Chondrocyte (in vitro differentiated cells): ENCODE results near the gene TSC22D4. TPM values are rescaled to one million over a fixed set of nuclear protein-coding genes. Genes with fewer than 3 reads are reported as not detected.

Experiments
- DNase-seq: peaks from one replicate; pipeline ENCODE4 v3.0.0; 2021; ENCODE audit warnings: mixed read lengths, low spot score
- H3K27ac Mint-ChIP-seq: one replicate; pipeline ENCODE4 v1.8.0; 2021; ENCODE audit warnings: mild to moderate bottlenecking, moderate library complexity, mixed read lengths; ENCODE audit not compliant: unreplicated experiment
- H3K27me3 Mint-ChIP-seq: 2 replicates; pipeline ENCODE4 v1.8.0; 2021; ENCODE audit warnings: low read depth, mixed read lengths
- H3K36me3 Mint-ChIP-seq: 2 replicates; pipeline ENCODE4 v1.8.0; 2021; ENCODE audit warnings: low read depth, mixed read lengths
- H3K4me1 Mint-ChIP-seq: 2 replicates; pipeline ENCODE4 v1.8.0; 2021; ENCODE audit warnings: low read depth, mild to moderate bottlenecking, mixed read lengths
- H3K4me3 Mint-ChIP-seq: one replicate; pipeline ENCODE4 v1.8.0; 2021; ENCODE audit warnings: mild to moderate bottlenecking, moderate library complexity, mixed read lengths; ENCODE audit not compliant: unreplicated experiment
- H3K9me3 Mint-ChIP-seq: 2 replicates; pipeline ENCODE4 v1.8.0; 2021; ENCODE audit warnings: low read depth, mixed read lengths
- total RNA-seq: library from RNA; stranded (reverse); gene quantifications from 3 replicates; pipeline ENCODE4 v1.2.1, GENCODE V29; 2021
- TF ChIP-seq, protein P1 (sequence below): fragments of 200-600 bp; sonication (generic); IDR thresholded peaks from 2 replicates; pipeline ENCODE4 v1.5.0; 2021; ENCODE audit warnings: antibody characterized with exemption, mild to moderate bottlenecking, moderate library complexity

Gene TSC22D4
- total RNA-seq, 1 donor from 2014 or later, result 33.0 TPM

DNA sequence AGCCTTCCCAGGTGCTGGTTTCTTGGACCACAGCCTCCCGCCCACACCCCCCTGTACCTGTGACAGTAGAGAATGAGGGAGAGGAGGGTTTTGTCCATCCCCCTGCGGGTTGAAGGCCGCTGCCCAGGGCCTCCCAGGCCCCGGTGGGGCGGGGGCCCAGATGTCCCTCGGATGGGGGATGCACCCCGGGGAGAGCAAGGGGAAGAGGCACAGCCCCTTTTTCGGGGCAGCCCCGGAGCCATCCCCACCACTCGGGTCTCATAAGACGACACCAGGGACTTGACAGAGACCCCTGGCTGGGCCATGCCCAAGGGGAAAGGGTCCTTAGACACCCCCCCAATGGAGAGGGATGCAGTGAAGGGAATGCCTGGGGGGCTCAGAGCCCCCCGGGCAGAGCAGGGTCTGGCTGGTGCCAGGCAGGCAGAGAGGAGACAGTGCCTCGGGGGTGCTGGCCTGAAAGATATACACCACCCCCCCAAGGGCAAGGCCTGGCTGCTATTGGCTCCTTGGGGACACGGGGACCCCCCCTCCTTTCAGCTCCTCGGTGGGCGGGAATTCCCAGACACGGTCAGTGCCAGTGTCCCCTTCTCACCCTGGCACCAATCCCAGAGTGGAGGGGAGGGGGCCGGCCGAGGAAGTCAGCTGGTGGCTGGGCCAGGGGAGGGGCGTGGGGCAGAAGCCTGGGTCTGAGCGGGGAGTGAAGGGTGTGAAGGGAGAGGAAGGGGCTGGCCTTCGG is 11.2 kb downstream of the TSC22D4 start:
- H3K36me3 Mint-ChIP-seq, result no peaks in the 10 kb centered on the region
- no peaks in the 10 kb centered on the region for H3K27me3 Mint-ChIP-seq
- no peaks in the 10 kb centered on the region for H3K9me3 Mint-ChIP-seq
- no peak for DNase-seq
- H3K4me3 Mint-ChIP-seq, result no peak overlapping the region
- peaks cover 13% of the 10 kb centered on the region for H3K4me1 Mint-ChIP-seq
- TF ChIP-seq, protein P1, sequence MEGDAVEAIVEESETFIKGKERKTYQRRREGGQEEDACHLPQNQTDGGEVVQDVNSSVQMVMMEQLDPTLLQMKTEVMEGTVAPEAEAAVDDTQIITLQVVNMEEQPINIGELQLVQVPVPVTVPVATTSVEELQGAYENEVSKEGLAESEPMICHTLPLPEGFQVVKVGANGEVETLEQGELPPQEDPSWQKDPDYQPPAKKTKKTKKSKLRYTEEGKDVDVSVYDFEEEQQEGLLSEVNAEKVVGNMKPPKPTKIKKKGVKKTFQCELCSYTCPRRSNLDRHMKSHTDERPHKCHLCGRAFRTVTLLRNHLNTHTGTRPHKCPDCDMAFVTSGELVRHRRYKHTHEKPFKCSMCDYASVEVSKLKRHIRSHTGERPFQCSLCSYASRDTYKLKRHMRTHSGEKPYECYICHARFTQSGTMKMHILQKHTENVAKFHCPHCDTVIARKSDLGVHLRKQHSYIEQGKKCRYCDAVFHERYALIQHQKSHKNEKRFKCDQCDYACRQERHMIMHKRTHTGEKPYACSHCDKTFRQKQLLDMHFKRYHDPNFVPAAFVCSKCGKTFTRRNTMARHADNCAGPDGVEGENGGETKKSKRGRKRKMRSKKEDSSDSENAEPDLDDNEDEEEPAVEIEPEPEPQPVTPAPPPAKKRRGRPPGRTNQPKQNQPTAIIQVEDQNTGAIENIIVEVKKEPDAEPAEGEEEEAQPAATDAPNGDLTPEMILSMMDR, result no peak
- H3K27ac Mint-ChIP-seq, result no peak overlapping the region

DNA sequence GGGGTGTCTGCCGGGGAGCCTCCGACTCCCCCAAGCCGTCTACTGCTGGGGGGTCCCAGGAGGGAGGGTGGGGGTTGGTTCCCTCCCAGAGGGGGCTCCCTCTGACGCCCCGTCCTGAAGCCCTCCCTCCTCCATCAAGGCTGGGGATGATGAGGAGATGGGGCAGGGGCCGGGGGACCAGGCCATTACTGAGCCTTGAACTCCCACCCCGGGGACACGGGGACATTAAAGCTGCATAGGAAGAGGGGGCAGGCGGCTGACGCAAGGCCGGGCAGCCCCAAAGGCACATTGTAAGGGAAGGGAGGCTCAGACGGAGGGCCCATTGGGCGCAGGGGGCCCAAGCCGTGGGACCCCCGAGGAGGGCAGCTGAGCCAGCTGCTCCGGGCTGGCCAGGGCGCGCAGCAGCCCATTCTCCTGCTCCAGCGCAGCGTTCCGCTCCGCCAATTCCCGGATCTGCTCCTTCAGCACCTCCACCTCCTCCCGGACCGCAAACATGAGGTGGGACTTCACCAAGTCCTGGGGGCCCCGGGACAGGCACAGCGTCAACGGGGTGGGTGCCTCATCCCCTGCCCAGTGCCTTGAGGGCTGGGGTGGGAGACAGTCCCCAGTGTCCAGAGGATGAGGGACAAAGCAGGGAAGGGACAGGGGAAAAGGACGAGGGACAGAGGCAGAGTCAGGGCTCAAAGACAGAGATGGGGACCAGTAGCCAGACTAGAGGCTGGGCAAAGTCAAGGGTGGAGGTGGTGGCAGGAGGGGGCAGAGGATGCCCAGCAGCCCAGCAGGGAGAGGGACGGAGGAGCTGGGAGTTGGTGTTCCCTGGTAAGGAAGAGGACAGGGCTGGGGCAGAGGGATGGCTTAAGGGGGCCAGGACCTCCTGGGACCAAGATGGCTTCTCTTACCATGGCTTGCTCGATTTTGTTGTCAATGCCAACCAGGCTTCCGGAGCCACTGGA is 12.1 kb downstream of the TSC22D4 start:
- Mint-ChIP-seq H3K36me3 (no peaks in the 10 kb centered on the region), H3K27ac (no peak overlapping the region), H3K4me3 (no peak overlapping the region), H3K27me3 (no peaks in the 10 kb centered on the region), H3K4me1 (peaks cover 11% of the 10 kb centered on the region), H3K9me3 (no peaks in the 10 kb centered on the region)
- TF ChIP-seq, protein P1, result no peak
- no peak for DNase-seq

DNA sequence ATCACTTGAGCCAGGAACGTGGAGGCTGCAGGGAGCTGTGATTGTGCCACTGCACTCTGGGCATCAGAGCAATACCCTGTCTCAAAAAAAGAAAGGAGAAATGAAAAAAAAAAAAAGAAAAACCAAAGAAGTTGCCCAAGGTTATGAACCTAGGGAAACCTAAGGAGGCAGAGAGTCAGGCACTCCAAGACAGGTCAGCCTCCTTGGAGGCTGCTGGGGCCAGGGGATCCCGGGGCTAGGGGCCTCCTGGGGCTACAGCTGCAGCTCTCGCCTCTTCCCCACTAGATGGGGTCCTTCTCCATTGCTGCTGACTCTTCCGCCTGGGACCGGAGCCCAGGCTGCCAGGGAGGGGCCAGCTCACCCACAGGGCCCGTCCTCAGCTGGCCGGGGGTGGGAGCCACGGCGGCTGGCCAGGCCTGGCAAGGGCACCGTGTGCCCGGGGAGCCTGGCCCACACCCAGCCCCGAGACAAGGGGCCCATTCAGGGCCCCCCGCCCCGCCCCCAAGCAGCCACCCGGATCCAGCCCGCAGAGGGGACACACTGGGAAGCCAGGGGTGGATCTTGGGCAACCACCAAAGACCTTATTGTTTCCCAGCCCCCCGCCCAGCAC is 13.2 kb downstream of the TSC22D4 start:
- peaks cover 11% of the 10 kb centered on the region for H3K4me1 Mint-ChIP-seq
- H3K36me3 Mint-ChIP-seq, result no peaks in the 10 kb centered on the region
- DNase-seq, result no peak
- no peak overlapping the region for H3K27ac Mint-ChIP-seq
- no peak overlapping the region for H3K4me3 Mint-ChIP-seq
- no peaks in the 10 kb centered on the region for H3K27me3 Mint-ChIP-seq
- no peaks in the 10 kb centered on the region for H3K9me3 Mint-ChIP-seq
- TF ChIP-seq, protein P1, result peak; percentile 91

DNA sequence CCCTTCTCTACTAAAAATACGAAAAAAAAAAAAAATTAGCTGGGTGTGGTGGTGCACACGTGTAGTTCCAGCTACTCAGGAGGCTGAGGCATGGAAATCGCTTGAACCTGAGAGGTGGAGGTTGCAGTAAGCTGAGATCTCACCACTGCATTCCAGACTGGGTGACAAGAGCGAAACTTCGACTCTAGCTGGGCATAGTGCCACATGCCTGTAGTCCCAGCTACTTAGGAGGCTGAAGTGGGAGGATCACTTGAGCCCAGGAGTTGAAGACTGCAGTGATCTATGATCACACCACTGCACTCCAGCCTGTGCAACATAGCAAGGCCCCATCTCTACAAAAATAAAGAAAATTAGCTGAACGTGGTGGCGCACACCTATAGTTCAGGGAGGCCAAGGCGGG is 13.7 kb downstream of the TSC22D4 start:
- peaks cover 11% of the 10 kb centered on the region for H3K4me1 Mint-ChIP-seq
- H3K27ac Mint-ChIP-seq, result no peak overlapping the region
- no peak overlapping the region for H3K4me3 Mint-ChIP-seq
- no peaks in the 10 kb centered on the region for H3K9me3 Mint-ChIP-seq
- TF ChIP-seq, protein P1, result no peak
- DNase-seq, result no peak
- H3K27me3 Mint-ChIP-seq, result no peaks in the 10 kb centered on the region
- no peaks in the 10 kb centered on the region for H3K36me3 Mint-ChIP-seq

DNA sequence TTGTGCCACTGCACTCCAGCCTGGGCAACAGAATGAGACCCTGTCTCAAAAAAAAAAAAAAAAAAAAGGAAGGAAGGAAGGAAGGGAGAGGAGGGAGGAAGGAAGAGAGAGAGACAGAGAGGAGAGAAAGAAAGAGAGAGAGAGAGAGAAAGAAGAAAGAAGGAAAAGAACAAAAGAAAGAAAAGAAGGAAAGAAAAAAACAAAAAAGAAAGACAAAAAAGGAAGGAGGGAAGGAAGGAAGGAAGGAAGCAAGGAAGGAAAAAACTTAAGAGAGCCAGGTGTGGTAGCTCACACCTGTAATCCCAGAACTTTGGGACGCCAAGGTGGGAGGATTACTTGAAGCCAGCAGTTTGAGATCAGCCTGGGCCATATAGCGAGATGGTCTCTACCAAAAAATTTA is 14.2 kb downstream of the TSC22D4 start:
- DNase-seq, result no peak
- TF ChIP-seq, protein P1, result no peak
- Mint-ChIP-seq H3K27ac (no peak overlapping the region), H3K4me1 (peaks cover 11% of the 10 kb centered on the region), H3K36me3 (no peaks in the 10 kb centered on the region), H3K27me3 (no peaks in the 10 kb centered on the region), H3K9me3 (no peaks in the 10 kb centered on the region), H3K4me3 (no peak overlapping the region)
